ENCODE results near the gene ABAT. TPM values are rescaled to one million over a fixed set of nuclear protein-coding genes. Genes with fewer than 3 reads are reported as not detected.

ABAT gene
- total RNA-seq, 1 experiment from 2014 or later, result 0.92 TPM

- in situ Hi-C loops (cut with HindIII; ENCODE audit: low pct_unique_long_range_greater_than_20kb, low sequenced_read_pairs), result no loop called here
- no peak for DNase-seq (ENCODE audit: low read depth, low spot score)
These were observed 79.1 kb downstream of the ABAT start for GRCh38 chr16:8753416-8754054.

- DNase-seq (ENCODE audit: low read depth, low spot score), result no peak
- in situ Hi-C loops (cut with HindIII; ENCODE audit: low pct_unique_long_range_greater_than_20kb, low sequenced_read_pairs), result no loop called here
These were observed 82.3 kb downstream of the ABAT start for GRCh38 chr16:8756755-8757154.

- in situ Hi-C loops (cut with HindIII; ENCODE audit: low pct_unique_long_range_greater_than_20kb, low sequenced_read_pairs), result no loop called here
- DNase-seq (ENCODE audit: low read depth, low spot score), result no peak
These were observed 83.6 kb downstream of the ABAT start for GRCh38 chr16:8758022-8758421.

GRCh38 chr16:8760021-8760420, 85.6 kb downstream of the ABAT start:
- no peak for DNase-seq (ENCODE audit: low read depth, low spot score)
- in situ Hi-C loops (cut with HindIII; ENCODE audit: low pct_unique_long_range_greater_than_20kb, low sequenced_read_pairs), result no loop called here

GRCh38 chr16:8761078-8761477, 86.7 kb downstream of the ABAT start:
- DNase-seq (ENCODE audit: low read depth, low spot score), result no peak
- in situ Hi-C loops (cut with HindIII; ENCODE audit: low pct_unique_long_range_greater_than_20kb, low sequenced_read_pairs), result no loop called here

GRCh38 chr16:8762254-8762653, 87.8 kb downstream of the ABAT start:
- in situ Hi-C loops (cut with HindIII; ENCODE audit: low pct_unique_long_range_greater_than_20kb, low sequenced_read_pairs), result no loop called here
- no peak for DNase-seq (ENCODE audit: low read depth, low spot score)

- no peak for DNase-seq (ENCODE audit: low read depth, low spot score)
- in situ Hi-C loops (cut with HindIII; ENCODE audit: low pct_unique_long_range_greater_than_20kb, low sequenced_read_pairs), result no loop called here
These were observed 88.7 kb downstream of the ABAT start for GRCh38 chr16:8763083-8763482.

- in situ Hi-C loops (cut with HindIII; ENCODE audit: low pct_unique_long_range_greater_than_20kb, low sequenced_read_pairs), result no loop called here
- no peak for DNase-seq (ENCODE audit: low read depth, low spot score)
These were observed 89.5 kb downstream of the ABAT start for GRCh38 chr16:8763899-8764298.

- in situ Hi-C loops (cut with HindIII; ENCODE audit: low pct_unique_long_range_greater_than_20kb, low sequenced_read_pairs), result no loop called here
- DNase-seq (ENCODE audit: low read depth, low spot score), result no peak
These were observed 90.3 kb downstream of the ABAT start for GRCh38 chr16:8764525-8765250.

- DNase-seq (ENCODE audit: low read depth, low spot score), result no peak
- in situ Hi-C loops (cut with HindIII; ENCODE audit: low pct_unique_long_range_greater_than_20kb, low sequenced_read_pairs), result no loop called here
These were observed 92.8 kb downstream of the ABAT start for GRCh38 chr16:8767176-8767575.

GRCh38 chr16:8768283-8768682, 93.9 kb downstream of the ABAT start:
- in situ Hi-C loops (cut with HindIII; ENCODE audit: low pct_unique_long_range_greater_than_20kb, low sequenced_read_pairs), result no loop called here
- DNase-seq (ENCODE audit: low read depth, low spot score), result no peak

- no peak for DNase-seq (ENCODE audit: low read depth, low spot score)
- in situ Hi-C loops (cut with HindIII; ENCODE audit: low pct_unique_long_range_greater_than_20kb, low sequenced_read_pairs), result no loop called here
These were observed 94.3 kb downstream of the ABAT start for GRCh38 chr16:8768692-8769091.

- in situ Hi-C loops (cut with HindIII; ENCODE audit: low pct_unique_long_range_greater_than_20kb, low sequenced_read_pairs), result no loop called here
- no peak for DNase-seq (ENCODE audit: low read depth, low spot score)
These were observed 99.1 kb downstream of the ABAT start for GRCh38 chr16:8773537-8773936.

- in situ Hi-C loops (cut with HindIII; ENCODE audit: low pct_unique_long_range_greater_than_20kb, low sequenced_read_pairs), result no loop called here
- no peak for DNase-seq (ENCODE audit: low read depth, low spot score)
These were observed 99.8 kb downstream of the ABAT start for GRCh38 chr16:8774208-8774607.

- in situ Hi-C loops (cut with HindIII; ENCODE audit: low pct_unique_long_range_greater_than_20kb, low sequenced_read_pairs), result no loop called here
- no peak for DNase-seq (ENCODE audit: low read depth, low spot score)
These were observed 100.9 kb downstream of the ABAT start for GRCh38 chr16:8775359-8775758.

GRCh38 chr16:8776129-8776584, 101.7 kb downstream of the ABAT start:
- in situ Hi-C loops (cut with HindIII; ENCODE audit: low pct_unique_long_range_greater_than_20kb, low sequenced_read_pairs), result no loop called here
- DNase-seq (ENCODE audit: low read depth, low spot score), result no peak

- in situ Hi-C loops (cut with HindIII; ENCODE audit: low pct_unique_long_range_greater_than_20kb, low sequenced_read_pairs), result no loop called here
- no peak for DNase-seq (ENCODE audit: low read depth, low spot score)
These were observed 102.8 kb downstream of the ABAT start for GRCh38 chr16:8777217-8777616.

GRCh38 chr16:8781797-8782196, 107.4 kb downstream of the ABAT start:
- in situ Hi-C loops (cut with HindIII; ENCODE audit: low pct_unique_long_range_greater_than_20kb, low sequenced_read_pairs), result no loop called here

GRCh38 chr16:8782673-8783072, 108.3 kb downstream of the ABAT start:
- DNase-seq (ENCODE audit: low read depth, low spot score), result no peak
- in situ Hi-C loops (cut with HindIII; ENCODE audit: low pct_unique_long_range_greater_than_20kb, low sequenced_read_pairs), result no loop called here

More at GRCh38 chr16:8781797-8782196, 107.4 kb downstream of the ABAT start:
- no peak for DNase-seq (ENCODE audit: low read depth, low spot score)
